Naive B cell (primary cell): ENCODE results near the gene CSMD2. TPM values are rescaled to one million over a fixed set of nuclear protein-coding genes. Genes with fewer than 3 reads are reported as not detected.

ENCODE experiments used
- ATAC-seq, 2 donors: fragments of 150-1000 bp; cut with Tn5 transposase; 2 replicates each; pipeline ENCODE4 v1.10.0; 2021; ENCODE audit warnings: low read depth in 2 of 2, mild to moderate bottlenecking in 2 of 2, moderate library complexity in 2 of 2
- DNase-seq: peaks from one replicate; pipeline ENCODE4 v3.0.0; 2022
- H3K27ac Mint-ChIP-seq, 6 donors: one replicate each; pipeline ENCODE4 v1.8.0; 2020 to 2022; ENCODE audit warnings: mild to moderate bottlenecking in 6 of 6, mixed read lengths in 6 of 6, moderate library complexity in 5 of 6, inconsistent platforms in 2 of 6
- H3K27me3 Mint-ChIP-seq, 3 donors: one replicate each; pipeline ENCODE4 v1.8.0; 2021 to 2022; ENCODE audit warnings: mixed read lengths in 3 of 3, mild to moderate bottlenecking in 1 of 3
- H3K36me3 Mint-ChIP-seq, 2 donors: one replicate each; pipeline ENCODE4 v1.8.0; 2020 to 2022; ENCODE audit warnings: mixed read lengths in 2 of 2, inconsistent platforms in 1 of 2, mild to moderate bottlenecking in 1 of 2
- H3K4me1 Mint-ChIP-seq, 3 donors: one replicate each; pipeline ENCODE4 v1.8.0; 2020 to 2022; ENCODE audit warnings: mixed read lengths in 3 of 3, inconsistent platforms in 1 of 3, mild to moderate bottlenecking in 1 of 3, moderate library complexity in 1 of 3
- H3K4me3 Mint-ChIP-seq, 8 donors: one replicate each; pipeline ENCODE4 v1.8.0; 2020 to 2022; ENCODE audit warnings: mild to moderate bottlenecking in 8 of 8, mixed read lengths in 8 of 8, moderate library complexity in 8 of 8, inconsistent platforms in 2 of 8
- H3K9me3 Mint-ChIP-seq, 7 donors: one replicate each; pipeline ENCODE4 v1.8.0; 2020 to 2022; ENCODE audit warnings: mixed read lengths in 7 of 7, mild to moderate bottlenecking in 5 of 7, inconsistent platforms in 2 of 7, moderate library complexity in 1 of 7
- polyA plus RNA-seq, 6 donors: library from polyadenylated mRNA; unstranded; fragments of 300-500 nt; fragmentation: Illumina TruSeq; gene quantifications; one replicate each; pipeline ENCODE4 v1.2.3, GENCODE V29; 2021; ENCODE audit warnings: low read depth in 6 of 6

CSMD2 gene
- polyA plus RNA-seq, 6 donors from 2014 or later, result not detected

DNA sequence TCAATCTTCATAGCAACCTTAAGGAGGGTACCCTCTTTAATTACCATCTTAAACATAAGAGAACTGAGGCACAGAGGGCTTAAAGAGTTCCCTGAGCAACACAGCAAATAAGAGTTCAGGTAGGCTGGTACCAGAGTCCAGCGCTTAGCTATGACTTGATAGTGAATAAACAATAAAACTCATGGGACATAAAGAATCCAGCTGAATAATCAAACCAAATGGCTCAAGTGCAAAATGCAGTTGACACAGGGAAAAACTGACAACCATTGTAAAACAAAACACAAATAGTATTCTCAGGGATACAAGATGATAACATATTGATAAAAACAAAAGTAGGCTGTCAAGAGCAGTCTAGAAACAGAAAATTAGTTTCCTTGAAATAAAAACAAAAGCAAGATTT is 478.0 kb downstream of the CSMD2 start:
- DNase-seq (no peak), ATAC-seq (no peak)
- H3K4me1 Mint-ChIP-seq, result no peaks in the 10 kb centered on the region
- H3K4me3 Mint-ChIP-seq, result no peak overlapping the region
- H3K27ac Mint-ChIP-seq, result no peak overlapping the region
- peaks cover 24 to 52% (median 51%) of the 10 kb centered on the region in 3 donors for H3K27me3 Mint-ChIP-seq
- peaks cover 0 to under 1% (median 0%) of the 10 kb centered on the region in 7 donors for H3K9me3 Mint-ChIP-seq
- no peaks in the 10 kb centered on the region for H3K36me3 Mint-ChIP-seq

DNA sequence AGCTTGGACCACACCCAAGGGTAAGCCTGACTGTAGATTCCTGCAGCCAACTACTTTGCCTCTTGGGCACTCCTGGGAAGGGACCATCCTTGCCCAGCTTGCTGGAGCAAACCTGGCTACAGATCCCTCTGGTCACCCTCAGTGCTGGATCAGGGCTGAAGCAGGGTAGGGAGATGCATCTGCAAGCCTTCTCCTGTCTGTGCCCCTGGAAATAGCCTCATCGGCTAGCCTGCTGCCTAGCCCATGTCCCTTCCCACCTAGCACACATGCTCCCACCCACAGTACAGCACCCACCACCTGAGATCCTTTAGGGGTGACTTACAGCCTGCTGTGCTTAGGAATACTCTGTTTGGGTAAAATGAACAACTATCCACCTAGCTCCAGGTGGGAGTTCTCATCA is 478.5 kb downstream of the CSMD2 start:
- no peak overlapping the region for H3K27ac Mint-ChIP-seq
- H3K4me1 Mint-ChIP-seq, result no peaks in the 10 kb centered on the region
- H3K27me3 Mint-ChIP-seq, result peaks cover 26 to 51% (median 47%) of the 10 kb centered on the region in 3 donors
- no peak for DNase-seq
- no peaks in the 10 kb centered on the region for H3K36me3 Mint-ChIP-seq
- ATAC-seq, result no peak
- H3K9me3 Mint-ChIP-seq, result peaks cover 0 to 2% (median 0%) of the 10 kb centered on the region in 7 donors
- H3K4me3 Mint-ChIP-seq, result no peak overlapping the region

DNA sequence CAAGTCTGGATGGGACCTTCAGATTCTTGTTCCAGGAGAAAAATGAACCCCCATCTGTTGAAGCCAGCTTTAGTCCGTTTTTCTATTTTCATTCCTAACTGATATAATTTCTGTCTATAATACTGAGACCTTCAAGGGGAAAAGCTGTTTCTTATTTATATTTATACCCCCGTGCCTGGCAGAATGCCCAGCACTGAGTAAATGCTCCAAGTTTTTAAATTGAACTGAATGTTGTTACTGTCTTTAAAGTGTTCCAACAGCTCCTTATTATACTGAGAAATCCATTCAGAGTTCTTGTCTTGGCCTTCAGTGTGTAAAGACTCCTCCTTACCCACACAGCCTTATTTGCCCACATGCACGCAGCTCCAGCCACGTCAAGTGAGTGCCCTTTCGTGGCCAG is 479.8 kb downstream of the CSMD2 start:
- ATAC-seq, result no peak
- H3K27ac Mint-ChIP-seq, result no peak overlapping the region
- H3K4me3 Mint-ChIP-seq, result no peak overlapping the region

DNA sequence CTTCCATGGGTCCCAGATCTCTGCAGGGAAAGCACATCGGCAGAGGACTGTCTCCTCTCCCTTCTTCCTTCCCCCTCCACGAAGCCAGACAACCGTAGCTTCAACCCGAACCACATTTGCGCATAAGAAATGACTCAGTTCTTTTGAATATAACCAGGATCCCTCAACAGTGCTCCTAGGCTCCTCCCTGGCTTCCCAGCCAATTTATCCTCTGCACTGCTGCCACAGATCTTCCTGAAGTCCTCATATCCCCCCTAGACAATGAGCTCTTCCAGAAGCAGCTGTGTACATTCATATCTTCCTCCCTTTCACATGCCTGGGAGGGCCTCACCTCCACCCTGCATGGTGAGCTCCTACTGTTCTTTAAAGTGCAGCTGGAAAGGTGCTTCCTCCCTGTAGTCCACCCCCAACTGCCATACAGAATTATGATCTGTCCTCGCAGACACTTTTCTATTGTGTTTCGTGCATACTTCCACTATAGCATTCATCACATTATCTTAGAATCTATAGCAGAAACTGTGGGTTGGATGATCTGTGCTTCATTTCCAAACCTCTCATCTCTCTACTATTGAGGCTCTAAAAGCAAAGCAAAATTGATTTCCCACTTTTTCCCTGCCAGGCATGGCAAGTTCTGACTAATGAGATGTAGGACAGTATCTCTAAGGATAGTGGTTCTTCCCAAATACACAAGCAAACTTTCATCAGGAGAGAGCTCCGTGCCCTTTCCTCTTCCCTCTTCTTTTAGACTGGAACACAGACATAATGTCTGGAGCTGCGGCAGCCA is 480.4 kb downstream of the CSMD2 start:
- no peak for ATAC-seq
- Mint-ChIP-seq H3K36me3 (no peaks in the 10 kb centered on the region), H3K9me3 (peaks cover 0 to 5% (median 0%) of the 10 kb centered on the region in 7 donors), H3K27me3 (peaks cover 24 to 39% (median 36%) of the 10 kb centered on the region in 3 donors), H3K27ac (no peak overlapping the region), H3K4me1 (no peaks in the 10 kb centered on the region), H3K4me3 (no peak overlapping the region)
- no peak for DNase-seq

More for the DNA sequence above, 479.8 kb downstream of the CSMD2 start:
- H3K9me3 Mint-ChIP-seq, result peaks cover 0 to 4% (median 0%) of the 10 kb centered on the region in 7 donors
- no peaks in the 10 kb centered on the region for H3K36me3 Mint-ChIP-seq
- H3K4me1 Mint-ChIP-seq, result no peaks in the 10 kb centered on the region
- peaks cover 26 to 45% (median 37%) of the 10 kb centered on the region in 3 donors for H3K27me3 Mint-ChIP-seq
- no peak for DNase-seq

DNA sequence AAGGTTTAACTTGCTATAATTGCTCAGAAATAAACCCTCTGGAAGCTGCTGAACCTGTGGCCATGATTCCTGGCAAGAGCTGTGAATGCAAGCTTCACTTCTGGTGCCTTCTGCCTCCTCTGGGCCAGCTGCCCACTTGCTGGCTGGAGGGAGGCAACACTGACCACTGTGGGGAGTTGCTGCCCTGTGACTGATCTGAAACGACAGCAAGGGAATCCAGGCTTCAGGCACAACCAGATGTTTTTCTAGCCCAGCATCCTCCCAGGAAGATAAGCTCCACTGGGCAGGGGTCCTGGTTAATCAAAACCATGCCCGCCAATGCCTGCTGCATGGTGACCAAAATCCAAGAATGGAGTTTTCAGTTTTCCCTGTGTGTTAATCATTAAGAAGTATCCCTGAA is 481.1 kb downstream of the CSMD2 start:
- ATAC-seq, result no peak

DNA sequence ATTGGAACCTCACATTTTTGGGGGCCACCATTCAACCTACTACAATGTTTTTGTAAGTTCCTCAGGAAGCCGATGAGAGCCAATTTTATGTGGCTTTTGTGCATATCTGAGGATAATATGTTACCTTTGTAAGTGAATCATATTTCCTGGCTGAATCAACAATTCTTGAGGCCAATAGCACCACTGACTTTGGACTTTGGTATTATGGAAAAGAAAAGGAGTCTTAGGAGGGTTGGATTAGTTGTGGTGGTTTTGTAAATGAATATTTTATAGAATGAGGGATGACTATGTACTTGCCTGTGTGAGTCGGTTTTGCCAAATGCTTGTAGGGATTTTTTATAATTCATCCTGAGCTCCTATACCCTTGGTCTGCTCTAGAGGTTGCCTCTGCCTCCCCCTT is 482.7 kb downstream of the CSMD2 start:
- ATAC-seq (no peak), DNase-seq (no peak)
- peak overlapping the region in 1 of 6 donors; percentile 12 for H3K27ac Mint-ChIP-seq
- peaks cover 0 to 15% (median 6%) of the 10 kb centered on the region in 7 donors for H3K9me3 Mint-ChIP-seq
- H3K4me1 Mint-ChIP-seq, result no peaks in the 10 kb centered on the region
- H3K4me3 Mint-ChIP-seq, result no peak overlapping the region
- peaks cover 14 to 34% (median 28%) of the 10 kb centered on the region in 3 donors for H3K27me3 Mint-ChIP-seq
- H3K36me3 Mint-ChIP-seq, result no peaks in the 10 kb centered on the region

More for the DNA sequence above, 481.1 kb downstream of the CSMD2 start:
- H3K4me1 Mint-ChIP-seq, result no peaks in the 10 kb centered on the region
- H3K9me3 Mint-ChIP-seq, result peaks cover 0 to 5% (median 1%) of the 10 kb centered on the region in 7 donors
- H3K27ac Mint-ChIP-seq, result no peak overlapping the region
- H3K36me3 Mint-ChIP-seq, result no peaks in the 10 kb centered on the region
- H3K4me3 Mint-ChIP-seq, result no peak overlapping the region
- no peak for DNase-seq
- peaks cover 22 to 36% (median 34%) of the 10 kb centered on the region in 3 donors for H3K27me3 Mint-ChIP-seq

DNA sequence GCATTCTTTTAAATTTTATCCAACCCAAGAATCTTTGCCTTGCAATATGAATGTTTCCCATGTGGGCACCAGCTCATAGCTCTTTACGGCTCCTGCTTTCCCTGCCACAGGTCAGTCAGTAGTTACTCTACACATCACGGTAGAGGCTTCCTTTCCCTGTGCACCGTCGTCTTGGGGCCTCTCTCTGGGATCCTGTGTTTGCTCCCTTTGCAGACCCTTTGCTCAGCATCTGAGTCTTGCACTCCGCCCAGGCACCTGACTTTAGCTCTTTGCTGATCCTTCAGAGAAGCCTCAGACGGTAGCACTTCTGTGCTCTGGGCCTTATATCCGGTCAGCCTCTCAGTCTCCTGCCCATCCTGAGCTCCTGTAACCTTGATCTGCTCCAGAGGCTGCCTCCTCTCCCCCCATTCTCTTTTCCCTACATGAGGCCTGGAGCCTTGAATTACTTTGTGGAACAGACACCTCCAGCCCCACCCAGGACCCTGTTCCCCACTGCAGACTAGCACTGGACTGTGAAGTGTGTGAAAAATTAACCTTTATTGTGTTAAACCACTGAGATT is 484.7 kb downstream of the CSMD2 start:
- Mint-ChIP-seq H3K9me3 (peaks cover 0 to 20% (median 7%) of the 10 kb centered on the region in 7 donors), H3K4me1 (no peaks in the 10 kb centered on the region), H3K4me3 (no peak overlapping the region), H3K27me3 (peaks cover 10 to 20% (median 18%) of the 10 kb centered on the region in 3 donors), H3K36me3 (no peaks in the 10 kb centered on the region), H3K27ac (no peak overlapping the region)
- no peak for ATAC-seq
- DNase-seq, result no peak

DNA sequence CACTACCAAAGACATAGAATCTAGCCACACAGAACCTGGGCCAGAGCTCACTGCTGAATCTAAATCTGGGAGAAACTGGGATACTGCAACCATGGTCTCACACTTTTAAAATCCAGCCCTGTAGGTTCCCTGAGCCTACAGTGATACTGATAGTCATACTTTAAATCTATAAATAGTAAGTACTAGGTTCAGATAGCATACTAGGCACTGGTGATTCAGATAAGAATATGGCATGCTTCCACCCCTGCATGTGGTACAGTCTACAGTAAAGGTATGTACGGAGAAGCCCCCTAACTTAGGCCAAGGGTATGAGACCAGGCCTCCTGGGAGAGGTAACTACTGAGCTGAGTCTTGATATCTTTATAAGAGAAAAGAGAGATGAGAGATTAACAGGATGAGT is 494.5 kb downstream of the CSMD2 start:
- Mint-ChIP-seq H3K9me3 (peaks cover 0 to 17% (median 8%) of the 10 kb centered on the region in 7 donors), H3K4me1 (no peaks in the 10 kb centered on the region), H3K36me3 (peaks cover 0 to 4% of the 10 kb centered on the region in 2 donors), H3K4me3 (no peak overlapping the region), H3K27me3 (peaks cover 22 to 34% (median 30%) of the 10 kb centered on the region in 3 donors), H3K27ac (no peak overlapping the region)
- DNase-seq, result no peak
- ATAC-seq, result no peak

DNA sequence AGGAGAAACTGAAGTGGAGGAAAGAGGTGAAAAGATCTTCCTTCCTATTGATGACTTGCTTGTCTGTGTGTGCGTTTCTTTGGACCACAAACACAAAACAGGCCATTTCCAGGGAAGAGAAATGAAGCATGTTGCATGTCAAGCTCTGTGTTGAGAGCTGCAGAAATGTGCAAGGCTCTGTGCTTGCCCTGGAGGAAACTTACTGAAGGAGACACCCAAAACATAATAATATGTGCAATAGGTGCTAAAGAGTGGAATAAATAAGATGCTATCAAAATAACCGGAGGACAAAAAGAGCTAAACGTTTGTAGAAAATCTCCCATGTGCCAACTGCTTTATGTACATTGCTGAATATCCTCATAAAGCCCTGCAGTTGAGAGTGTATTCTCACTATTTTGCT is 496.3 kb downstream of the CSMD2 start:
- ATAC-seq, result no peak
- Mint-ChIP-seq H3K27ac (no peak overlapping the region), H3K27me3 (peaks cover 24 to 37% (median 30%) of the 10 kb centered on the region in 3 donors), H3K4me3 (no peak overlapping the region), H3K4me1 (no peaks in the 10 kb centered on the region), H3K9me3 (peaks cover 0 to 17% (median 8%) of the 10 kb centered on the region in 7 donors), H3K36me3 (peaks cover 0 to 4% of the 10 kb centered on the region in 2 donors)
- no peak for DNase-seq

DNA sequence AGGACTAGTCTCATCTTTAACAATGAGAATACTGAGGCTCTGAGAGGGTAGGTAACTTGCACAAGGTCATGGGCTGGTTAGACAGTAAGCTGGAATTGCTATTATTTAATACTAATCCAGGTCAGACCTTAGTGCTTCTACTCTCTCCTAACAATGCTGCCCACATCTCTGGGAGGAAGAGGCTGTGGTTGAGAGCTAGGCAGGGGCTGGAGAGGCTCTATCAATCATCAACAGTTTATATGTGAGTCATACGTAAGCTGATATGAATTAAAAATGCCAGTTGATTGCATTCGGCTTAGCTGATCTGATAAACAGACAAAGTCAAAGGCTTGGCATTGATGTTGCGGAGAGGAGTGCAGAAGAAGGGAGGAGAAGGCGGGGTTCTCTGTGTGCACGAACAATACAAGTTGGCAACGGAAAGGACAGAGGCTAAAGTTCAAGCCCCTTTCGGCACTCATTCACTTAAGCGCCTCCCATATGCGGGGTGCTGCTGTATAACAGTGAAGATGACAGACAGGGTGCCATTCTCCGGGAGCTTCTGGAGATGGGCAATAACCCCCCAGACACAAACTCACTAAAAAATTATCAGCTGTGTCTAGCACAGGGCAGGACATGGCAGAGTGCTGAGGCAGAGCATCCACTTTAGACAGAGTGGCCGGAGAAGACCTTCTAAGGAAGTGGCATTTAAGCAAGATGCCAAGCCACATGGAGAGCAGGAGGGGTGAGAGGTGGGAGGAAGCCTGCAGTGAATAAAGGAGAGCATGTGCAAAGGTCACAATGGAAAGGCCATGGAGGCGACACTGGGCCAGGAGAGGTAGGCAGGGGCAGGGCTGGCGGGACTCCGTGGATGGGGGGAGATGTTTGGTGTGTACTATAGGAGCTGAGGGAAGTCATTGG is 497.4 kb downstream of the CSMD2 start:
- DNase-seq (no peak), ATAC-seq (no peak)
- no peaks in the 10 kb centered on the region for H3K4me1 Mint-ChIP-seq
- H3K9me3 Mint-ChIP-seq, result peaks cover 0 to 10% (median 3%) of the 10 kb centered on the region in 7 donors
- H3K27ac Mint-ChIP-seq, result no peak overlapping the region
- peaks cover 0 to 4% of the 10 kb centered on the region in 2 donors for H3K36me3 Mint-ChIP-seq
- peaks cover 24 to 37% (median 30%) of the 10 kb centered on the region in 3 donors for H3K27me3 Mint-ChIP-seq
- H3K4me3 Mint-ChIP-seq, result no peak overlapping the region

DNA sequence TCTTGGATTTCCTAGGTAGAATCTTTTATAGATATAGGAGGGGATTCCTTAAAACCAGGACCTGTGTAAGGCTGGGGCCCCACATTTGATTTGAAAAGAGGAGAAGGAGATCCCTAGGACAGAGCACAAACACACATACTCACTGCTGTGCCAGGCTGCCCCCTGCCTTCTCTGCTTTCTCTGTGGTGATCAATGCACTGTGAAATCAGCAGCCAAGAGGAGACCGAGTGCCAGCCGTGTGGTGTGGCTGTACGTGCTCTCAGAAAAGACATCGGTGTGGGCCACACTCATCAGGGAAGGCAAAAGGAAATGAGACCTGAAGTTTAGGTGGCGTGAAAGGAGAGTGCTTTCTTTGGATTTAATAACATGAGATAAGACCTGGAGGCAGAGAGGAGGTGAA is 498.4 kb downstream of the CSMD2 start:
- no peaks in the 10 kb centered on the region for H3K4me1 Mint-ChIP-seq
- DNase-seq (no peak), ATAC-seq (no peak)
- no peak overlapping the region for H3K27ac Mint-ChIP-seq
- H3K9me3 Mint-ChIP-seq, result peaks cover 0 to 6% (median 3%) of the 10 kb centered on the region in 7 donors
- no peak overlapping the region for H3K4me3 Mint-ChIP-seq
- peaks cover 0 to 4% of the 10 kb centered on the region in 2 donors for H3K36me3 Mint-ChIP-seq
- peaks cover 24 to 37% (median 30%) of the 10 kb centered on the region in 3 donors for H3K27me3 Mint-ChIP-seq

DNA sequence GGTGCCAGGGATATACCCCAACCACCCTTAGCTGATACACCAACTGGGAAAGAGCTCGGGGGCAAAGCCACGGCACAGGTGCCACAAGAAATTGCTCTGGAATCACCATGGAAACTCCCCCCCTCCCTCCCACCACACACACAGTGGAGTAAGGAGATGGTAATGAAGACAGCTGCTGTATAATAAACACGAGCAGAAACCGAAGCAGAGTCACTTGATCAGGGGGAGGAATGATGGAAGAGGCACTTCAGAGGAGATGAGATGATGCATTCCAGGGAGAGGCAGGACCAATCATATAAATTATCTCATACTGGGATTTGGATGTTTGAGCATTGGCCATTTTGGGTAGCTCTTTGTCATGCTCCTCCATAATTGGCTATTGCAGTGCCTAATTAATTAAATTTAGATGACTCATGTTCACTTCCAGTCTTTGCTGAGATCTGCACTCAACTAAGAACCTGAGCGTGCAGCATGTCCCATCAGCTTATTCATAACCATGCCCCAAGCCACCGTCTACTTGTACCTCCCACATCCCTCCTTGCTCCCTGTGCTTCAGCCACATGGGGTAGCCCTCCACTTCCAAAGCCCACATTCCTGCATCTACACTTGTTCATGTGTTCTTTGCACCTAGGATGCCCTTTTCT is 503.1 kb downstream of the CSMD2 start:
- ATAC-seq, result no peak
- no peaks in the 10 kb centered on the region for H3K4me1 Mint-ChIP-seq
- peaks cover 0 to 4% of the 10 kb centered on the region in 2 donors for H3K36me3 Mint-ChIP-seq
- H3K27ac Mint-ChIP-seq, result no peak overlapping the region
- no peak overlapping the region for H3K4me3 Mint-ChIP-seq
- H3K9me3 Mint-ChIP-seq, result peaks cover 0 to 3% (median 0%) of the 10 kb centered on the region in 7 donors
- DNase-seq, result no peak
- peaks cover 14 to 17% (median 16%) of the 10 kb centered on the region in 3 donors for H3K27me3 Mint-ChIP-seq

DNA sequence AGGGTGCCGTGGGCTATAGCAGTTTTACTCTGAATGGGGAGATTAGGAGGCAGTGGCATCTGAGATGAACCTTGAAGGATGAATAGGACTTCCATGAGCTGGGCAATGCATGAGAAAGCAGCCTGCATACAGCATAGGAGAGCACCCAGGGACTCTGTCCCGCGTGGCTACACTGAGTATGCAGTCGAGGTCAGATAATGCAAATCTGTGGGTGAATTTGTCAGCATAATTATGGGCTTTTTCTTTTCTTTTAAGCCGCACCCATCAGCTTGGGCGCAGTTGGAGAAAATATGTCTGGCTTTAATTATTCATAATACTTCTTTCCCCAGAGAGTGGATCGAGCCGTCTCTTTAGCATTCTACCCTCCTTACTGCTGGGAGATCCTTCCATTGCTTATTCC is 504.1 kb downstream of the CSMD2 start:
- peaks cover 0 to 4% of the 10 kb centered on the region in 2 donors for H3K36me3 Mint-ChIP-seq
- no peaks in the 10 kb centered on the region for H3K4me1 Mint-ChIP-seq
- ATAC-seq (no peak), DNase-seq (no peak)
- H3K9me3 Mint-ChIP-seq, result peaks cover 0 to 3% (median 0%) of the 10 kb centered on the region in 7 donors
- no peak overlapping the region for H3K4me3 Mint-ChIP-seq
- peaks cover 9 to 13% (median 10%) of the 10 kb centered on the region in 3 donors for H3K27me3 Mint-ChIP-seq
- no peak overlapping the region for H3K27ac Mint-ChIP-seq
